ENCODE results near the gene DCAF6.

- no peak for TF ChIP-seq CTCF (conservative IDR thresholded peaks at IDR 0.05; ENCODE audit: low read depth, low read length)
- no peak for TF ChIP-seq EZH2 (IDR thresholded peaks at IDR 0.05; ENCODE audit: borderline replicate concordance, low read depth, low read length, poor library complexity, severe bottlenecking)
Measured at GRCh38 chr1:168087696-168088095, 151.2 kb downstream of the DCAF6 start.
